GM12873 (cell line): Measurements from ENCODE around the gene FAM83E.
A peak's percentile ranks its signal among the peaks of the same experiment; 100 is the strongest.

Experiments
- TF ChIP-seq, protein P1 (sequence below): IDR thresholded peaks from 2 replicates; pipeline ENCODE4 v1.5.1; 2012; ENCODE audit warnings: low read depth, mild to moderate bottlenecking, moderate library complexity, low read length, control low read depth; ENCODE audit not compliant: insufficient read depth; ENCODE audit errors: missing control alignments

The FAM83E gene

DNA sequence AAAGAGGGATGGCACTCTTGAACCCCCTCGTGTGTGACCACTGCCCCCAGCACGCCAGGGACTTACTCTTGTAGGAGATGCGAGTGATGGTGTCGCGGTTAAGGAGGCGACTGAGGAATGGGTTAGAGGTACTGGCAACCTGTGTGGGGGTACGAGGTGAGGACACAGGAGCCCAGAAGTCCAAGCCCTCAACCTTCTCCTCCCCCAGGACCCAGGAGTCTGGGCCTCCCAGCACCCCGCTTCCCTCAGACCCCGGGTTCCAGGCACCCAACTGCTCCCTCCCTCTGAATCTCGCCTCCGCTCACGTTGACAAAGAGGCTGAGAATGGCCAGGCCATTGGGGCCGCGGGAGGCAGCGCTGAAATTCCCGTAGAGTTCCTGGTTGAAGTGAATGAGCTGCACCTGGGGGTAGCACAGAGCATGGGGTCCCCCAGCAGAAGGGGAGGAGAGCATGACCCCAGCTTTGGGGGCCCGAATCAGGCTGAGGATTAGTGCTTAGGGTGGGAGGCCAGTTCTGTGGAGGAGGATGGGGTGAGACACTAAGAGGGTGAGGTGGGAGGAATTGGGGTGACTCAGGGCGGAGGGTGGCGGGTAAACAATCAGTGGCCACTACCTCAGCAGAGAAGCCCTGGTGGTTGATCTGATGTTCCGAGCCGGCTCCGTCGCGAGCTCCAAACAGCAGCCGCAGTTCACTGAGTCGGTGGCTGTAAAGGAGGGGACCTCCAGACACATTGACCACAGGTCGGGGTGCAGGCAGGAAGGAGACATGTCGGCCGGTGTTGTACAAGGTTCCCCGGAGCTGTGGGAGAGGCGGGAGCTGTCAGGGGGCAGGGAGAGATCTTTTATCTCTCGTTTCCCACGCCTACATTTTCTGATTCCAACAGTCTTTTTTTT lies 24.9 kb upstream of the FAM83E start:
- TF ChIP-seq, protein P1, sequence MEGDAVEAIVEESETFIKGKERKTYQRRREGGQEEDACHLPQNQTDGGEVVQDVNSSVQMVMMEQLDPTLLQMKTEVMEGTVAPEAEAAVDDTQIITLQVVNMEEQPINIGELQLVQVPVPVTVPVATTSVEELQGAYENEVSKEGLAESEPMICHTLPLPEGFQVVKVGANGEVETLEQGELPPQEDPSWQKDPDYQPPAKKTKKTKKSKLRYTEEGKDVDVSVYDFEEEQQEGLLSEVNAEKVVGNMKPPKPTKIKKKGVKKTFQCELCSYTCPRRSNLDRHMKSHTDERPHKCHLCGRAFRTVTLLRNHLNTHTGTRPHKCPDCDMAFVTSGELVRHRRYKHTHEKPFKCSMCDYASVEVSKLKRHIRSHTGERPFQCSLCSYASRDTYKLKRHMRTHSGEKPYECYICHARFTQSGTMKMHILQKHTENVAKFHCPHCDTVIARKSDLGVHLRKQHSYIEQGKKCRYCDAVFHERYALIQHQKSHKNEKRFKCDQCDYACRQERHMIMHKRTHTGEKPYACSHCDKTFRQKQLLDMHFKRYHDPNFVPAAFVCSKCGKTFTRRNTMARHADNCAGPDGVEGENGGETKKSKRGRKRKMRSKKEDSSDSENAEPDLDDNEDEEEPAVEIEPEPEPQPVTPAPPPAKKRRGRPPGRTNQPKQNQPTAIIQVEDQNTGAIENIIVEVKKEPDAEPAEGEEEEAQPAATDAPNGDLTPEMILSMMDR: no peak

DNA sequence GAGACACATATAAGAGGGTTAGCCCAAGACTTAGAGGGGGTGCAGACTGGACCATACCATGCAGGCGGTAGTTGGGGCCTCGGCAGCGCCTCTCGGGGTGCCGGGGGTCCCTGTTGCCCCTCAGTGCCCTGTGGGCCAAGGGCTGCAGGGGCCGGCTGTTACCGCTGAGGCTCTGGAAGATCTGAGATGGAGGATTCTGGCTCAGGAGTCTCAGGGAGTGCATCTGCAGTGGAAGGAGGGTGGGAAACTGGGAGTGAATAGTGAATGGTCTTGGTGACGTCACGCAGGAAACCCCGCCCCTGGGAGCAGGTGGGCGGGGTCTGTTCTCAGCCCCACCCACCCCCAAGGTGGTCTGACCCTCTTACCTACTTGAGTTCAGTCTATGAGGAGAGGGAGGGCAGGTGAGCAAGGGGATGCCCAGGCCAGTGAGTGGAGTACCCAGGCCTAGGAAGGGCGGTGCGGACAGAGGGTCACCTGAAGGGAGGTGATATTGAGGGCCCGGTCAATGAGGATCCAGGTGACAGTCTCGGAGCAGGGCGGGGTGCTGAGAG lies 24.0 kb upstream of the FAM83E start:
- TF ChIP-seq, protein P1: no peak

DNA sequence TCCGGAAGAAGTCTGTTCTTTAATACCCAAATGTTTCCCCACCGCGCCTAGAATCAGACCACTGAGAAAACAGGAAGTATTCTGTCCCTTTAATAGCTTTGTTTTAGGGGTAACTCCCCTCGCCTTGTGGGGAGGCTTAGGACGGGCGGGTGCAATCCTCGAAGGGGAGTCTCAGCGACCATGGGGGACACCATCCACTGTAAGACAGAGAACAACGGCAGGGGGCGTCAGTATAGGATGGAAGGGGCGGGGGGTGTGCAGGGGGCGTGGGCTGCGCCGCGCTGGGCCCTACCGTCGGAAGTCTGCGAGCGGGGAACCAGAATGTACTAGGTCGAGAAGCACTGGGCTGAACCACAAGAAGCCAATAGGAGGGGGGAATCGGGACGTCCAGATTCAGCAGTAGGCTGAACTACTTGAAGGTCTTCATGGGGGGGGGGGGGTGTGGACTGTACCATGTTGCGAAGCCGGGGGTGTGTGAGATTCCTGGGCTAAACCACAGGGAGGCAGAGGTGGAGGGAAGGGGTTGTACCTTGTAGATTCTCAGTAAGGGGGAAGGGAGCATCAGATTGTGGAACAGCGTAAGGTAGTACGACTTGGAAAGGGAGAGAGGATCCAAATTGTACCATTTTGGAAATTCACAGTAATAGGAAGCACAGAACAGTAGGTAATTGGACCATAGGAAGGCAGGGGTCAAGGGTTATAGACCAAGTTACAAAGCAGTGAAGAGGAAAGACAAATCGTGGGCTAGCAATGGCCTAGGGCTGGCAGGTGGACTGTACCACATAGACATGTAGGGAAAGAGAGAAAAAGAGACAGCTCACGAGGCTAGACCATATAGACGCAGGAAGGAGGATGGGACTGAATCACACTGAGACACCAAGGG lies 23.3 kb upstream of the FAM83E start:
- TF ChIP-seq, protein P1: peak; percentile 10

DNA sequence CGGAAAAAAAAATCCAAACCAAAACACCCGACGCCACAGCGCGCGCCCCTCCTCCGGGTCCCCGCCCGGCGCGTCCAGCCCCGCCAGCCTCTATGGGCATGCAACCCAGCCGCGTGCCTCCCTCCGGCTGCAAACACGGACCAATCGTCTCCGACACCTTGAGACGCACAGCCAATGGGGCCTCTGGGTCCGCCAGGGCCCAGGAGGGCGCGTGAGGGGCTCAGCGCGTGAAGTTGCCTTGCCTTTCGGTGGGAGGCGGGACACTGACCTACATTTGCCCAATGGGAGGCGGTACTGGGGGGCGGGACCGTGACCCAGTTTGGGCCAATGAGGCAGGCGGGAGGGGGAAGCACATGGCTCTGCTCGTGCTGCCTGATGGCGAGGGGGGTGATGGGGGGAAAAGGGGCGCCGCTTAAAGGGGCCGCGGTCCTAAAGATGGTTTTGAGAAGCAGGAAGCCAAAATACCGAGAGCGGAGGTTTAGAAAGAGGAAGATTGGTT lies 22.6 kb upstream of the FAM83E start:
- TF ChIP-seq, protein P1: no peak

DNA sequence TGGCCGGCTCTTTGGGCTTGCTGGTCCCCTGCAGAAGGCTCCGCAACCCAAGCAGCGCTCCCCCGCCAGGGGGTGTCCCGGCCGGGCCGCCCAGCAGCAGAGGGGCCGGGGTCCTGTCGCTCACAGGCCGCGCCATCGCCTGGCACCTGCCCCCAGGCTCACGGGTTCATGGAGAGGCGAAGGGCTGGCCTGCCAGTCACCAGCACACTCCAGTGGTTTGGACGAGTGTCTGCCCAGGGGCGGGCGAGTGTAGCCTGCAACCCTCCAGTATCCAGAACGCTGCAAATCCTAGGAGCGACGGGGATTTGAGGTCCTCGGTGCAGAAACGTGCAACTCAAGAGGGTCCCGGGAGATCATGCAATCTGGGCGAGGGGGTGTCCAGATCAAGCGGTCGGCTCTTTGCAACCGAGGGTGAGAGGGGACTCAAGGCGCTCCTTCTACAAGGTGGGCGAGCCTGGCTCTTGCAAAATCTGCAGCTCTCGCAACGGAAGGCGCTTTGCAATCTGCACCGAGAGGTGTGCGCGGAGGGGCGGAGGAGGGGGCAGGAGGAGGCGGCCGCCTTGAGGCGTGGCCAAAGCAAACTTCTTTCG lies 22.1 kb upstream of the FAM83E start, which contains the start of gene DBP:
Gene DBP (minus strand): TSS at position 521 of the 590 bp plus-strand sequence. CDS start 385 bp downstream, at position 136.
- TF ChIP-seq, protein P1: peak; percentile 30

DNA sequence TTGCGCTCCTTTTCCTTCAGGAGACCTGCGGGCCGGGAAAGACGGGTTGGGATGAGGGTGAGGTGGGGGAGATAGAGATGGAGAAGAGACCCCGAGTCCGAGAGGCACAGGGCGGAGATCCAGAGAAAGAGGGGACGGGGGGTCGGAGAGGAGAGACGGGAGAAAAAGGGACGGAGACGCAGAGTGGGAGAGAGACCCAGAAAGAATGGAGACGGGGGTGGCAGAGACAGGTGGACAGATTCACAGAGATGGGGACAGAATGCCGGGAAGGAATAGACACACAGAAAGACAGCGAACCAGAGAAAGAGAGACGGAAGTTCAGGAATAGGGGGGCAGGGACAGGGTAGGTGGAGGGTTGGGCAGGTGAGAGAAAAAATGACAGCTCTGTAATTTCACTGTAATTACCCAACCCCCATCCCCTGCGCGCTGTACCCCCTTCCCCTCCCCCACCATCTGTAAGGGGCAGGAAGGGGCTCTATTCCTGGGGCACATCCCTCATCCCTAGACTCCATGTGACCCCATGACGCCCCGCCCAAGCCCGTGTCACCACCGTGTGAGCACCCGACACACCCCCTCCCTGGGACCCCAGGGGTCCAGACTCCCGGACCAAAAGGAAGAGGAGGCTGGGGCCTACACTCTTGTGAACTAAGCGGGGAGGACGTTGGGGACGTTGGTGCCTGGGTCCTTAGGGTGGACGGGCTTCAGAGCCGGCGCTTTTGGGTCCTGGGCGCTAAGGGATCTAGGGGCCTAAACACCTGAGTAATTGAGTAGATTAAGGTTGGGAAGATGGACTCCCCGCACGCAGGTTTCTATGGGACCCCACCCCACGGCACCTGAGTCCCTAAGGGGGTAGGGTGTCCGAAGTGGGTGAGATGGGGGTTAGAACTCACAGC lies 21.3 kb upstream of the FAM83E start:
- TF ChIP-seq, protein P1: no peak
